BJ (cell line): ENCODE data around the gene COL1A2. TPM values are rescaled to one million over a fixed set of nuclear protein-coding genes. Genes with fewer than 3 reads are reported as not detected.

Experiments used
- CTCF ChIA-PET: fragments of 350-600 bp; formaldehyde crosslinking; extraction: SDS; loops from one replicate; lab custom pipeline; 2021; ENCODE audit warnings: antibody characterized with exemption, inconsistent platforms; lab: Yijun Ruan, JAX
- POLR2A ChIA-PET: fragments of 300-600 bp; sonication (Branson Sonifier 250); formaldehyde crosslinking; extraction: SDS; loops from one replicate; lab custom pipeline; 2021; ENCODE audit warnings: antibody characterized with exemption; lab: Charles Lee
- DNase-seq: peaks from one replicate; pipeline ENCODE4 v3.0.0-alpha.2; 2011; ENCODE audit warnings: low read depth
- H3K27me3 ChIP-seq: 2 replicates; pipeline ENCODE4 v1.6.0; 2011; ENCODE audit warnings: low read length; ENCODE audit not compliant: control insufficient read depth, insufficient read depth
- H3K36me3 ChIP-seq: 2 replicates; pipeline ENCODE4 v1.5.1; 2011; ENCODE audit warnings: low read length; ENCODE audit not compliant: control insufficient read depth, insufficient read depth
- H3K4me3 ChIP-seq: 2 replicates; pipeline ENCODE4 v1.5.1; 2011; ENCODE audit warnings: low read depth, mild to moderate bottlenecking, control low read depth, low read length
- CTCF ChIP-seq: IDR thresholded peaks from 2 replicates; pipeline ENCODE4 v1.5.1; 2011; ENCODE audit warnings: low read depth, mild to moderate bottlenecking, control low read depth, inconsistent platforms, low read length, moderate library complexity; ENCODE audit not compliant: insufficient read depth
- polyA plus RNA-seq: library from polyadenylated mRNA; depleted of rRNA; stranded (reverse); fragments of >200 nt; gene quantifications from 2 replicates; pipeline ENCODE4 v1.2.3, GENCODE V29; 2011

The COL1A2 gene
- polyA plus RNA-seq, 1 experiment = 8,996 TPM

- ChIA-PET POLR2A (interaction anchor here (0.6 to 1.5 kb wide), 2 partner anchors 16 to 92 kb away, joined by 4 to 6 read pairs; no protein-coding TSS in a partner anchor), CTCF (interaction anchor here (1.3 to 1.7 kb wide), 4 partner anchors 8 to 96 kb away, joined by 3 to 8 read pairs (median 5); no protein-coding TSS in a partner anchor)
- peak; percentile 60 for DNase-seq
- no peak for TF ChIP-seq CTCF
- Histone ChIP-seq H3K4me3 (no peak overlapping the region), H3K36me3 (no peaks in the 10 kb centered on the region), H3K27me3 (no peaks in the 10 kb centered on the region)
These were observed 2.8 kb upstream of the COL1A2 start for GRCh38 chr7:94391726-94392392.

- Histone ChIP-seq H3K36me3 (no peaks in the 10 kb centered on the region), H3K4me3 (no peak overlapping the region), H3K27me3 (no peaks in the 10 kb centered on the region)
- ChIA-PET POLR2A (interaction anchor here (0.6 to 3.9 kb wide), 4 partner anchors 18 to 95 kb away, joined by 6 to 166 read pairs (median 30); no protein-coding TSS in a partner anchor), CTCF (interaction anchor here (0.6 to 3.7 kb wide), 4 partner anchors 8 to 94 kb away, joined by 4 to 84 read pairs (median 6); no protein-coding TSS in a partner anchor)
- TF ChIP-seq CTCF = no peak
- DNase-seq = no peak
These were observed 2.3 kb upstream of the COL1A2 start for GRCh38 chr7:94392393-94392786.

GRCh38 chr7:94393246-94394108 lies 1.2 kb upstream of the COL1A2 start:
- Histone ChIP-seq H3K4me3 (peak overlapping the region; percentile 67), H3K36me3 (no peaks in the 10 kb centered on the region), H3K27me3 (no peaks in the 10 kb centered on the region)
- CTCF ChIA-PET = interaction anchor here (0.6 to 3.7 kb wide), 5 partner anchors 17 to 104 kb away, joined by 4 to 84 read pairs (median 5); no protein-coding TSS in a partner anchor
- TF ChIP-seq CTCF = no peak
- DNase-seq = no peak
- POLR2A ChIA-PET = interaction anchor here (0.9 to 3.9 kb wide), 8 partner anchors 10 to 97 kb away, joined by 3 to 166 read pairs (median 32); no protein-coding TSS in a partner anchor

GRCh38 chr7:94394109-94394436 lies 622 bp upstream of the COL1A2 start:
- ChIA-PET CTCF (interaction anchor here (0.7 to 3.7 kb wide), 12 partner anchors 17 to 107 kb away, joined by 3 to 84 read pairs (median 5); no protein-coding TSS in a partner anchor), POLR2A (interaction anchor here (0.6 to 3.9 kb wide), 9 partner anchors 9 to 484 kb away, joined by 3 to 166 read pairs (median 7); no protein-coding TSS in a partner anchor)
- no peak for TF ChIP-seq CTCF
- no peaks in the 10 kb centered on the region for H3K27me3 ChIP-seq
- DNase-seq = no peak
- H3K4me3 ChIP-seq = peak overlapping the region; percentile 67
- H3K36me3 ChIP-seq = no peaks in the 10 kb centered on the region; the same call in 1 of the 2 replicates
